BJ (cell line): Measurements from ENCODE around the gene RNPEP. TPM values are rescaled to one million over a fixed set of nuclear protein-coding genes. Genes with fewer than 3 reads are reported as not detected.

Experiments used
- CTCF ChIA-PET: fragments of 350-600 bp; formaldehyde crosslinking; extraction: SDS; loops from one replicate; lab custom pipeline; 2021; ENCODE audit warnings: antibody characterized with exemption, inconsistent platforms; lab: Yijun Ruan, JAX
- POLR2A ChIA-PET: fragments of 300-600 bp; sonication (Branson Sonifier 250); formaldehyde crosslinking; extraction: SDS; loops from one replicate; lab custom pipeline; 2021; ENCODE audit warnings: antibody characterized with exemption; lab: Charles Lee
- DNase-seq: peaks from one replicate; pipeline ENCODE4 v3.0.0-alpha.2; 2011; ENCODE audit warnings: low read depth
- H3K27me3 ChIP-seq: 2 replicates; pipeline ENCODE4 v1.6.0; 2011; ENCODE audit warnings: low read length; ENCODE audit not compliant: control insufficient read depth, insufficient read depth
- H3K36me3 ChIP-seq: 2 replicates; pipeline ENCODE4 v1.5.1; 2011; ENCODE audit warnings: low read length; ENCODE audit not compliant: control insufficient read depth, insufficient read depth
- H3K4me3 ChIP-seq: 2 replicates; pipeline ENCODE4 v1.5.1; 2011; ENCODE audit warnings: low read depth, mild to moderate bottlenecking, control low read depth, low read length
- CTCF ChIP-seq: IDR thresholded peaks from 2 replicates; pipeline ENCODE4 v1.5.1; 2011; ENCODE audit warnings: low read depth, mild to moderate bottlenecking, control low read depth, inconsistent platforms, low read length, moderate library complexity; ENCODE audit not compliant: insufficient read depth
- polyA plus RNA-seq: library from polyadenylated mRNA; depleted of rRNA; stranded (reverse); fragments of >200 nt; gene quantifications from 2 replicates; pipeline ENCODE4 v1.2.3, GENCODE V29; 2011

Gene RNPEP
- polyA plus RNA-seq, 1 experiment, result 51.5 TPM

GRCh38 chr1:201984446-201984845 is 2.0 kb downstream of the RNPEP start:
- POLR2A ChIA-PET, result no interaction called here
- Histone ChIP-seq H3K4me3 (no peak overlapping the region), H3K36me3 (peaks cover 10% of the 10 kb centered on the region), H3K27me3 (no peaks in the 10 kb centered on the region)
- CTCF ChIA-PET, result interaction anchor here (0.6 to 3.5 kb wide), 4 partner anchors 12 to 89 kb away, joined by 3 to 15 read pairs (median 14); no protein-coding TSS in a partner anchor
- DNase-seq, result no peak
- TF ChIP-seq CTCF, result no peak

GRCh38 chr1:201985355-201985754 is 2.9 kb downstream of the RNPEP start:
- no peaks in the 10 kb centered on the region for H3K27me3 ChIP-seq
- ChIA-PET POLR2A (interaction anchor here (0.6 kb wide), 1 partner anchor 494 kb away, joined by 7 read pairs; no protein-coding TSS in a partner anchor), CTCF (interaction anchor here (3.2 to 3.5 kb wide), 2 partner anchors 14 to 90 kb away, joined by 15 read pairs; no protein-coding TSS in a partner anchor)
- H3K4me3 ChIP-seq, result no peak overlapping the region
- no peak for DNase-seq
- TF ChIP-seq CTCF, result no peak
- peaks cover 14% of the 10 kb centered on the region for H3K36me3 ChIP-seq

GRCh38 chr1:201988601-201989000 is 6.2 kb downstream of the RNPEP start:
- Histone ChIP-seq H3K36me3 (peaks cover 29% of the 10 kb centered on the region), H3K4me3 (no peak overlapping the region), H3K27me3 (no peaks in the 10 kb centered on the region)
- CTCF ChIA-PET, result interaction anchor here (0.6 to 1.6 kb wide), 7 partner anchors 8 to 308 kb away, joined by 3 to 10 read pairs (median 3); no protein-coding TSS in a partner anchor
- DNase-seq, result no peak
- POLR2A ChIA-PET, result no interaction called here
- TF ChIP-seq CTCF, result no peak

GRCh38 chr1:201989354-201990128 is 7.1 kb downstream of the RNPEP start:
- H3K4me3 ChIP-seq, result no peak overlapping the region
- no peaks in the 10 kb centered on the region for H3K27me3 ChIP-seq
- TF ChIP-seq CTCF, result no peak
- peaks cover 29% of the 10 kb centered on the region for H3K36me3 ChIP-seq
- CTCF ChIA-PET, result interaction anchor here (1.0 to 1.6 kb wide), 4 partner anchors 10 to 129 kb away, joined by 3 to 10 read pairs (median 4); no protein-coding TSS in a partner anchor
- POLR2A ChIA-PET, result no interaction called here
- DNase-seq, result no peak

GRCh38 chr1:201990427-201990826 is 8.0 kb downstream of the RNPEP start:
- Histone ChIP-seq H3K36me3 (peaks cover 30% of the 10 kb centered on the region), H3K27me3 (no peaks in the 10 kb centered on the region), H3K4me3 (no peak overlapping the region)
- DNase-seq, result no peak
- TF ChIP-seq CTCF, result no peak
- ChIA-PET POLR2A (no interaction called here), CTCF (interaction anchor here (1.5 kb wide), 1 partner anchor 9 kb away, joined by 3 read pairs; no protein-coding TSS in a partner anchor)
